Measurements from ENCODE around the gene TMEM69.

DNA sequence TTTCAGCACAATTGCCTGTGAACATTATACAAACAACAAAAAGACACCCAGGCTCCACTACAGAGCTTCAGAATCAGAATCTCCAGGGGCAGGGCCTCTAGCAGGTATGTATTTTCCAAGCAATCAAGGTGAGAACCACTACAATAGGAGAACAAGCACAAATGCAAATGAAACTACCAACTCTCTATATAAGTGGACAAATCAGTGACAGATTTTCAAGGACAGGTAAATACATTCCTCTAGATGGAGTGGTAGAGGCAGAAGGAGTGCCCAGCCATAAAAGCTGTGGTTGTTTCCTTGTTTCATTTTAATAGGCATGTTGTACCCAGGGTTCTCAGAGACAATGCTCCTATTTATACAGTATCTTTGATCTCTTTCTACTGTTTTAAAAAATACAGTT lies 44.0 kb upstream of the TMEM69 start:
- TF ChIP-seq POLR2A (IDR thresholded peaks at IDR 0.05), result peak in 1 of 2 donors; percentile 22
- TF ChIP-seq CTCF (IDR thresholded peaks at IDR 0.05), result peak in 3 of 6 experiments; percentile 49 to 56 (median 56)
